Trophoblast cell (in vitro differentiated cells and primary cell): Measurements from ENCODE around the gene CAPN8.

Source experiments
- DNase-seq, 2 donors: peaks; one replicate each; pipeline ENCODE4 v3.0.0-alpha.2; 2016
- H2AFZ ChIP-seq: 2 replicates; pipeline ENCODE4 v1.6.1; 2013; ENCODE audit warnings: low read length, moderate library complexity, mild to moderate bottlenecking; ENCODE audit not compliant: insufficient read depth, poor library complexity
- H2AK5ac ChIP-seq: 2 replicates; pipeline ENCODE4 v1.6.1; 2013; ENCODE audit warnings: mild to moderate bottlenecking, low read length
- H2BK120ac ChIP-seq: 2 replicates; pipeline ENCODE4 v1.6.1; 2013; ENCODE audit warnings: low read length, mild to moderate bottlenecking, moderate library complexity; ENCODE audit not compliant: insufficient read depth, poor library complexity
- H2BK12ac ChIP-seq: 2 replicates; pipeline ENCODE4 v1.6.1; 2013; ENCODE audit warnings: mild to moderate bottlenecking, low read length, moderate library complexity
- H2BK5ac ChIP-seq: 2 replicates; pipeline ENCODE4 v1.6.1; 2013; ENCODE audit warnings: low read length, low read depth, moderate library complexity, mild to moderate bottlenecking; ENCODE audit not compliant: poor library complexity
- H3K14ac ChIP-seq: 2 replicates; pipeline ENCODE4 v1.6.1; 2013; ENCODE audit warnings: mild to moderate bottlenecking, low read length
- H3K18ac ChIP-seq: 2 replicates; pipeline ENCODE4 v1.6.1; 2013; ENCODE audit warnings: mild to moderate bottlenecking, low read length
- H3K23ac ChIP-seq: 2 replicates; pipeline ENCODE4 v1.6.1; 2013; ENCODE audit warnings: low read length
- H3K27ac ChIP-seq: 2 replicates; pipeline ENCODE4 v1.5.1; 2013; ENCODE audit warnings: low read depth, mild to moderate bottlenecking, inconsistent platforms, low read length, moderate library complexity
- H3K27me3 ChIP-seq: 2 replicates; pipeline ENCODE4 v1.6.1; 2013; ENCODE audit warnings: inconsistent platforms, mild to moderate bottlenecking, low read length, moderate library complexity; ENCODE audit not compliant: insufficient read depth
- H3K36me3 ChIP-seq, 2 experiments: 1 replicate in 1 of 2; 2 replicates in 1 of 2; pipeline ENCODE4 v1.6.1; 2013; ENCODE audit warnings: low read length in 2 of 2, mild to moderate bottlenecking in 2 of 2, moderate library complexity in 1 of 2; ENCODE audit not compliant: insufficient read depth in 2 of 2, control insufficient read depth in 1 of 2
- H3K4ac ChIP-seq: 2 replicates; pipeline ENCODE4 v1.6.1; 2013; ENCODE audit warnings: low read depth, mild to moderate bottlenecking, low read length, moderate library complexity
- H3K4me1 ChIP-seq, 2 experiments: 1 replicate in 1 of 2; 2 replicates in 1 of 2; pipeline ENCODE4 v1.6.1; 2013; ENCODE audit warnings: low read length in 2 of 2, mild to moderate bottlenecking in 2 of 2, moderate library complexity in 1 of 2; ENCODE audit not compliant: insufficient read depth in 2 of 2, control insufficient read depth in 1 of 2
- H3K4me2 ChIP-seq: 2 replicates; pipeline ENCODE4 v1.6.1; 2013; ENCODE audit warnings: inconsistent platforms, mild to moderate bottlenecking, low read length, moderate library complexity
- H3K4me3 ChIP-seq: 2 replicates; pipeline ENCODE4 v1.5.1; 2013; ENCODE audit warnings: mild to moderate bottlenecking, low read depth, low read length, inconsistent platforms
- H3K79me1 ChIP-seq: one replicate; pipeline ENCODE4 v1.6.1; 2013; ENCODE audit warnings: low read length
- H3K79me2 ChIP-seq: 2 replicates; pipeline ENCODE4 v1.6.1; 2013; ENCODE audit warnings: low read length, mild to moderate bottlenecking; ENCODE audit not compliant: control insufficient read depth, insufficient read depth, poor library complexity
- H3K9ac ChIP-seq: 2 replicates; pipeline ENCODE4 v1.6.1; 2013; ENCODE audit warnings: mild to moderate bottlenecking, low read length
- H3K9me3 ChIP-seq: 2 replicates; pipeline ENCODE4 v1.6.1; 2013; ENCODE audit warnings: low read depth, mild to moderate bottlenecking, control low read depth, inconsistent platforms, low read length; ENCODE audit not compliant: insufficient read depth
- H4K12ac ChIP-seq: 2 replicates; pipeline ENCODE4 v1.6.1; 2013; ENCODE audit warnings: low read depth, mild to moderate bottlenecking, low read length, moderate library complexity
- H4K8ac ChIP-seq: 2 replicates; pipeline ENCODE4 v1.6.1; 2013; ENCODE audit warnings: low read depth, mild to moderate bottlenecking, low read length, moderate library complexity
- H4K91ac ChIP-seq: one replicate; pipeline ENCODE4 v1.6.1; 2013; ENCODE audit warnings: low read depth, mild to moderate bottlenecking, low read length, moderate library complexity
- WGBS: extraction: QIAGEN DNeasy Blood & Tissue Kit; methylation state at CpG from one replicate; pipeline ENCODE4 v1.1.7; 2013; ENCODE audit warnings: missing lambda C conversion rate; ENCODE audit not compliant: insufficient read length, insufficient coverage; ENCODE audit errors: extremely low coverage; 5-methylcytosine and 5-hydroxymethylcytosine counted together

The CAPN8 gene

GRCh38 chr1:223662943-223663342, 2.6 kb downstream of the CAPN8 start:
- Histone ChIP-seq H3K4me1 (no peaks in the 10 kb centered on the region), H3K4ac (no peak overlapping the region), H3K9ac (no peak overlapping the region), H3K27ac (no peak overlapping the region), H3K27me3 (no peaks in the 10 kb centered on the region), H3K9me3 (no peaks in the 10 kb centered on the region), H4K91ac (no peak overlapping the region), H2AK5ac (no peak overlapping the region), H2BK12ac (no peak overlapping the region), H3K36me3 (no peaks in the 10 kb centered on the region), H3K4me3 (no peak overlapping the region), H3K23ac (no peak overlapping the region), H4K8ac (no peak overlapping the region), H2AFZ (no peak overlapping the region), H2BK120ac (no peak overlapping the region), H3K18ac (no peak overlapping the region), H2BK5ac (no peak overlapping the region), H3K4me2 (no peak overlapping the region), H3K14ac (no peak overlapping the region), H4K12ac (no peak overlapping the region), H3K79me1 (no peaks in the 10 kb centered on the region), H3K79me2 (no peaks in the 10 kb centered on the region)
- no CpG with 5 or more reads among the region's 5 CpGs for WGBS
- DNase-seq, result no peak

- Histone ChIP-seq H3K4me2 (no peak overlapping the region), H3K36me3 (no peaks in the 10 kb centered on the region), H3K4me3 (no peak overlapping the region), H3K79me1 (no peaks in the 10 kb centered on the region), H3K14ac (no peak overlapping the region), H3K18ac (no peak overlapping the region), H2AK5ac (no peak overlapping the region), H3K79me2 (no peaks in the 10 kb centered on the region), H4K8ac (no peak overlapping the region), H3K4me1 (no peaks in the 10 kb centered on the region), H2BK12ac (no peak overlapping the region), H2AFZ (no peak overlapping the region), H3K27ac (no peak overlapping the region), H3K23ac (no peak overlapping the region), H2BK5ac (no peak overlapping the region), H3K9ac (no peak overlapping the region), H3K27me3 (no peaks in the 10 kb centered on the region), H2BK120ac (no peak overlapping the region), H4K91ac (no peak overlapping the region), H3K9me3 (no peaks in the 10 kb centered on the region), H3K4ac (no peak overlapping the region), H4K12ac (no peak overlapping the region)
- WGBS, result no CpG with 5 or more reads among the region's 4 CpGs
- no peak for DNase-seq
Observed at GRCh38 chr1:223659711-223660110, 5.8 kb downstream of the CAPN8 start.

- H3K36me3 ChIP-seq, result no peaks in the 10 kb centered on the region
- no peak overlapping the region for H2BK120ac ChIP-seq
- no peak overlapping the region for H3K14ac ChIP-seq
- no peak overlapping the region for H3K27ac ChIP-seq
- no peaks in the 10 kb centered on the region for H3K79me2 ChIP-seq
- H4K91ac ChIP-seq, result no peak overlapping the region
- H4K8ac ChIP-seq, result no peak overlapping the region
- no CpG with 5 or more reads among the region's 1 CpG for WGBS
- no peak overlapping the region for H2AK5ac ChIP-seq
- no peak overlapping the region for H3K18ac ChIP-seq
- no peak overlapping the region for H2AFZ ChIP-seq
- H3K4me1 ChIP-seq, result no peaks in the 10 kb centered on the region
- H2BK12ac ChIP-seq, result no peak overlapping the region
- DNase-seq, result no peak
- H3K4me3 ChIP-seq, result no peak overlapping the region
- no peaks in the 10 kb centered on the region for H3K27me3 ChIP-seq
- no peak overlapping the region for H2BK5ac ChIP-seq
- H3K9ac ChIP-seq, result no peak overlapping the region
- no peak overlapping the region for H3K23ac ChIP-seq
- H3K79me1 ChIP-seq, result no peaks in the 10 kb centered on the region
- H3K4me2 ChIP-seq, result no peak overlapping the region
- H3K4ac ChIP-seq, result no peak overlapping the region
- H3K9me3 ChIP-seq, result no peaks in the 10 kb centered on the region
- H4K12ac ChIP-seq, result no peak overlapping the region
Observed at GRCh38 chr1:223657978-223658377, 7.5 kb downstream of the CAPN8 start.

- Histone ChIP-seq H3K18ac (no peak overlapping the region), H2AK5ac (no peak overlapping the region), H3K23ac (no peak overlapping the region), H3K14ac (no peak overlapping the region), H3K79me1 (no peaks in the 10 kb centered on the region), H3K79me2 (no peaks in the 10 kb centered on the region), H2BK12ac (no peak overlapping the region), H2AFZ (no peak overlapping the region), H3K27ac (no peak overlapping the region), H3K4me3 (no peak overlapping the region), H3K4me1 (no peaks in the 10 kb centered on the region), H3K9ac (no peak overlapping the region), H4K8ac (no peak overlapping the region), H3K4me2 (no peak overlapping the region), H2BK120ac (no peak overlapping the region), H3K9me3 (no peaks in the 10 kb centered on the region), H4K12ac (no peak overlapping the region), H4K91ac (no peak overlapping the region), H3K27me3 (no peaks in the 10 kb centered on the region), H2BK5ac (no peak overlapping the region), H3K36me3 (no peaks in the 10 kb centered on the region), H3K4ac (no peak overlapping the region)
- no peak for DNase-seq
- WGBS, result no CpG with 5 or more reads among the region's 6 CpGs
Observed at GRCh38 chr1:223654083-223654482, 11.4 kb downstream of the CAPN8 start.
